Ramos (cell line): Measurements from ENCODE around the gene ABCG1.

ENCODE experiments used
- in situ Hi-C: fragments of 300-500 bp; cut with MboI; formaldehyde crosslinking; loops from one replicate; pipeline ENCODE4 v1.14.3; 2022; ENCODE audit warnings: low sequenced_read_pairs; ENCODE audit not compliant: unreplicated experiment

ABCG1 gene

DNA sequence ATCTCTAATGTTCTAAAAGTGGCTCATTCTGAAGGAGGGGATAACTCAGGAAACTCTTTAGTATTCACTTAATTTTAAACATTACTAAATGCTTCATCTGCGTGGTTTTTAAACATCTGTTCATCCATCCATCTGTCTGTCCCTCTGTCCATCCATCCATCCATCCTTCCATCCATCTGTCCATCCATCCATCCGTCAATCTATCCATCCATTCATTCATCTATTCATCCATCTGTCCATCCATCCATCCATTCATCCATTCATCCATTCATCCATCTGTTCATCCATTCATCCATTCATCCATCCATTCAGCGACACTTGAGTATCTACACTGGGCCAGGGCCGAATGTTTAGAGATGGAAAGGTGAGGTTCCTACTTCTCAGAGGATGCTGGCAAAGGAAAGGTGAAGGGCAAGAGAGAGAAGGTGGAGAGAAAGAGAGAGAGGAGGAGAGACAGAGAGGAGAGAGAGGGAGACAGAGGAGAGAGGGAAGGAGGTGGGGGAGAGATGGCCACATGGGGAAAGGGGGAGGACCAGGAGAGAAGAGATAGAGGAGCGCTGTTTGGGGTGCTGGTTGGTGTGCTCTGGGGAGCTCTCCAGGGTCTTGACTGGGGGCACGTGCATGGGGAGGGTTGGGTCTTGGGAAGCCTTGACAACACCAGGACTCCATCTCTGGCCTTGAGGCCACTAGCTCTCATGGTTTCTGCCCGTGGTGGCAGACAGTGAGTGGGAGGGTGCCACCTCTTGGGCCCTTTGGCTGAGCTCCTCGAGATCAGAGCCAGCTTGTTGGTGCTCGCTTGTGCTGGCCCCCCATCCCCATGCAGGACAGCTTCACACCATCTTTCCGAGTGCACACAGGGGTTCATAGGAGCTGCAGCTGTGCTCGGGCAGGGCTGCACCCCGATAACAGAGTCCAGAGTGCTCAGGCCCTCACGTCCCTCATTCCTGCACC, 45.6 kb downstream of the ABCG1 start:
- in situ Hi-C loops, result loop anchor here (10.0 kb wide), 1 partner anchor 110 kb away; no protein-coding TSS in a partner anchor

DNA sequence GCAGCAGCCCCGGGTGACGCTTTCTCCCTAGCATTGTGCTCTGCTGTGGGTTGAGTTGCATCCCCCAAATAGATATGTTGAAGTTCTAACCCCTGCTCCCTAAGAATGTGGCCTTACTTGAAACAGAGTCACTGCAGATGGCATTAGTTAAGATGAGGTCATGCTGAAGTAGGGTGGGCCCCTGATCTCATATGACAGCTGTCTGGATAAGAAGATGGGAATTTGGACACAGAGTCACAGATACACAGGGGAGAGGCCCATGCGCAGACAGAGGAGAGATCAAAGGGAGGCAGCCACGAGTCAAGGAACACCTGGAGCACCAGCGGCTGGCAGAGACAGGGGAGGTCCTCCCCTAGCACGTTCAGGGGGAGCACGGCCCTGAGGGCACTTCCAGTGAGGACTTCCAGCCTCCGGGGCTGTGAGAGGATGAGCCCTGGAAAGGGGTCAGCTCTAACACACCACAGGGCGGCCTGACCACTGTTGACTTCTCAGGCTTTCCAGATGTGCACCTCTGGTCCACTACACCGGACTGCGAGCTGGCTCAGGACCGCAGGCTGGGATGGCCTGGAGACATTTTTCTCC, 46.4 kb downstream of the ABCG1 start:
- in situ Hi-C loops, result loop anchor here (10.0 kb wide), 1 partner anchor 111 kb away; no protein-coding TSS in a partner anchor

DNA sequence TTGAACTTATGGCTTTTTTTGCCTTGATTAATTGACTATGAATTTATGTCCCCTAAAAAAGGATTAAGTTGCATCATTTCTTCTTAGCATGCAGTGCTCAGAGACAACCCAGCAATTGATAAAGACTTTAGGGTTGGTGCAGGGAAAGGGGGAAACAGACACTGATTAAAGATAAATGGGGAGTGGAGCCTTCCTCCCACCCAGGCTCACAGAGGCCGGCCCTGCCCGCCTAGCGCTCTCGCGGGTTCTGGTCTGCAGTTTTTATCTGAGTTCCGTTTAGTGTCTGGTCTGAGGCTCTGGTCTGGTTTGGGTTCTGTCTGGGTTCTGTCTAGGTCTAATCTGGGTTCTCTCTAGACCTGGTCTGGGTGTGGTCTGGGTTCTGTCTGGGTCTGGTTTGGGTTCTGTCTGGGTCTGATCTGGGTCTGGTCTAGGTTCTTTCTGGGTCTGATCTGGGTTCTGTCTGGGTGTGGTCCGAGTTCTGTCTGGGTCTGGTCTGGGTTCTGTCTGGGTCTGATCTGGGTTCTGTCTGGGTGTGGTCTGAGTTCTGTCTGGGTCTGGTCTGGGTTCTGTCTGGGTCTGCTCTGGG, 48.1 kb downstream of the ABCG1 start:
- in situ Hi-C loops, result loop anchor here (10.0 kb wide), 1 partner anchor 112 kb away; no protein-coding TSS in a partner anchor

DNA sequence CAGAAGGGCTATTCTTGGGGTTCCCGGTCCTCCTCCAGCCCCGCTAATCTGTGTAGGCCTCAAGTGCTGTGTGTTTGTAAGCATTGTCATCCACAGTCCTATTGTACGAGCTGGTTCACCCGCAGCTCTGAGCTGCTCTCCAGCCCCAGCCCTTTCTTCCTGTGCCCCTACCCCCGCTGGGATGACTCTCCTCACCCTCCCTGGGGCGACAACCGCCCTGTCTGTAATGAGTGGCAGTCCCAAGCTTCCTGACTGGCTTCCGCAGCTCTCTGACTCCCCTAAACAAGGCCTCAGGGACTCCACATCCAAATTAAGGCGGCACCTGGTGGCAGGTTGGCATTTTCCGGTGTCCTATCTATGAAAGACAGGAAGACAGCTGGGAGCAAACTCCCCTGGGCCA, 50.4 kb downstream of the ABCG1 start:
- in situ Hi-C loops, result loop anchor here (10.0 kb wide), 1 partner anchor 115 kb away; no protein-coding TSS in a partner anchor

DNA sequence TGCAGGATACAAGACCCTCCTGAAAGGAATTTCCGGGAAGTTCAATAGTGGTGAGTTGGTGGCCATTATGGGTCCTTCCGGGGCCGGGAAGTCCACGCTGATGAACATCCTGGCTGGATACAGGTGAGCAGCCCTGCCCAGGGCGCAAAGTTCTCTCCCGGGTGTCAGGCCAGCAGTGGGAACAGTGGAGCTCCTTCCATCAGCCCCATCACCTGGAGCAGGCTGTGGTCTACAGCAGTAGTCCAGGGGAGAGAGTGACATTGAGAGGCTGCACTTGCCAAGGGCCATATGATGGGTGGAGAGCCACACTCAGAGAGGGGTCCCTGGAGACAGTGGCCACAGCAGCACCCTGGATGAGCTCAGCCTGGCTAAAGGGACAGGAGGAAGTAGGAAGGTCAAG, 52.1 kb downstream of the ABCG1 start:
- in situ Hi-C loops, result no loop called here

DNA sequence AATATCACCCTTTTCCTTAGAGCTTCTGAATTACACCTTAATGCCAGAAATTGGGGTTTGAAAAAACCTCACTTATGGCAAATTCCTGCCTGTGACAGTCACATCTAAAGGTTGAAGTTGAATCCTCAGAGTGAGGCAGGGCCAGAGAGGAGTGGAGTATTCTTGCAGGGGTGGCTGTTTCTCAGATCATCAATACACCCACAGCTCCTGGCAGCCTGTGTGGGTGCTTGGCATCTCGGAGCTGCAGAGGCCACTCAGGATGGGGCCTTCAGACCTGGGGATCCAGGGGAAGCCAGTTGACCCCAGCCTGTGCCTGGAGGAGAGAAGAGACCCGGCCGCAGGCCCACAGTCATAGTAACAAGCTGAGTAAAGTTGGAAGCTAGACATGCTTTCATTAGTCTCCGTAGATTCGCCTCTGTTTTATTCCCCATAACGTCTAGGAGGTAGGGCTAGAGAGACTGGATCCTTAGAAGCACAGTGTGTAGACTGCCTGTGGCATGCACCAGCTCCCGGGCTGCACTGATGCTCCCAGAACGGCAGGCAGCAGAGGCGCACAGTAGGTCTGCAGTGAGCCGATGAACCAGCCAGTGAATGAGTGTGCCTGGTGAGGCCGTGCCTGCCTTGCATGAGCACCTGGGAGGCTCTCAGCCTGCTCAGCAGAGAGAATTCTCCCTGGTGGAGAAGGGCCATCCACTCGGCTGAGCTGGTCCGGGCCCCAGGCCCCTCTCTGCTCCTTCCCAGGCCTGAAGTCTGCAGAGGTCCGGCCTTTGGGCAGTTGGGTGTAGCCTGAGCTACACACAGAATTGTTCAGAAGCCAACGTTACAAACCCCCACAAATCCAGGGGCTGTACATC, 53.4 kb downstream of the ABCG1 start:
- in situ Hi-C loops, result no loop called here

DNA sequence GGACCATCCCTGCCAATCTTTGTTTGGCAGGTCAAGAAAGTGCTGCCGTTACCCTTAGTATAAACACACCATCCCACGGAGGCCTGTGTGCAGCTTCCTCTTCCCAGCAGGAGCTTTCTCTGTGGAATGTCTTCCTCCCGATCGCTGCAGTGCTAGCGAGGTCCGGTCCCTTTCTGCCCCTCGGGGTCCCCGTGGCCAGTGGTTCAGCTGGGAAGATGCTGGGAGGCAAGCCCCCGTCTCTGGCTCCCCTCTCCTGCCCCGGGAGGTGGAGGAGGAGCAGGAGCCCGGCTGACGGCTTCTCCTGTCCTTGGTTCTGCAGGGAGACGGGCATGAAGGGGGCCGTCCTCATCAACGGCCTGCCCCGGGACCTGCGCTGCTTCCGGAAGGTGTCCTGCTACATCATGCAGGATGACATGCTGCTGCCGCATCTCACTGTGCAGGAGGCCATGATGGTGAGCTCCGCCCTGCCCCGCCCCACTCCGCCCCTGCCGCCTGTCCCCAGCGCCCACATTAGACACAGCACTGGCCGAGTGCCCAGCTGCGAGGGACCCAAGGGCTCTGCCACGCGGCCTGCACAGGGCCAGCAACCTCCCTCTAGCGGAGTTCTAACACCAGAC, 54.2 kb downstream of the ABCG1 start:
- in situ Hi-C loops, result no loop called here

DNA sequence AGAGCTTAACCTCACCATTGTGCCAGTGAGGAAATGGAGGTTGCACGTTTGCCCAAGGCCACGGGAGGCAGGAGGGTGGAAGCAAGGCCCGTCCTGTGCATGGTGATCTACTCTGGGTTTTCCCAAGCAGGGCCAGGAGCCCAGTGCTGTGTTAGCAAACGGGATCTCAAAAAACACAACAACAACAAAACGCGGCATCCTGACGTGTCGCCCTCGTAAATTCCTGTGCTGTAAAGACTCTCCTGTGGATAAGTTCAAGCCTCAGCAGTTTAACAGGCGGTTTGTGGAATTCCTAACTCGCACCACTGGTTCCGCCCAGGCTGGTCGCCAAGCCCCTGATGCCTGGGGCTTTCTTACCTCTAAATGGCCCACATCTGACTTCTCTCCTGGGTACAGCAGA, 57.1 kb downstream of the ABCG1 start:
- in situ Hi-C loops, result loop anchor here (25.0 kb wide), 1 partner anchor 664 kb away; no protein-coding TSS in a partner anchor

DNA sequence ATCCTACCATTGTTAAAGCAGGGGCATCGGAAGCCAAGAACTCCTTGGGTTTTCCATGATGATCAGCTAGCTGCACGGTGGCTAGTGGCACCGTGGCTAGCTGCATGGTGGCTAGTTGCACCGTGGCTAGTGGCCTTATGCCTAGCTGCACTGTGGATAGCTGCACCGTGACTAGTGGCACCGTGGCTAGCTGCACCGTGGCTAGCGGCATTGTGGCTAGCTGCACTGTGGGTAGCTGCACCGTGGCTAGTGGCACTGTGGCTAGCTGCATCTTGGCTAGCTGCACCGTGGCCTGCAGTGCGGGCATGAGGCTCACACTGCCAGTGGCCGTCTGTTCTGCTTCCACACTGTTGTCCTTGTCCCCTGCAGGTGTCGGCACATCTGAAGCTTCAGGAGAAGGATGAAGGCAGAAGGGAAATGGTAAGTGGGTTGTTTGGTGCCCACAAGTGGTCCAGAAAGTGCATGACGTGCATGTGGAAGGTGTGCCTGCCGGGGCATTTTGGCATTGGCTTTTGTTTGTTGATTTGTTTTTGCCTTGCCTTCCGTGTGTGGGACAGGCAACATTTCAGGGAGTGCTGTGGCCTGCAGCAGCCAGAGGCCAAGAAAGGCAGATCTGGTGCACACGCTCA, 57.7 kb downstream of the ABCG1 start:
- in situ Hi-C loops, result loop anchor here (25.0 kb wide), 1 partner anchor 664 kb away; no protein-coding TSS in a partner anchor

DNA sequence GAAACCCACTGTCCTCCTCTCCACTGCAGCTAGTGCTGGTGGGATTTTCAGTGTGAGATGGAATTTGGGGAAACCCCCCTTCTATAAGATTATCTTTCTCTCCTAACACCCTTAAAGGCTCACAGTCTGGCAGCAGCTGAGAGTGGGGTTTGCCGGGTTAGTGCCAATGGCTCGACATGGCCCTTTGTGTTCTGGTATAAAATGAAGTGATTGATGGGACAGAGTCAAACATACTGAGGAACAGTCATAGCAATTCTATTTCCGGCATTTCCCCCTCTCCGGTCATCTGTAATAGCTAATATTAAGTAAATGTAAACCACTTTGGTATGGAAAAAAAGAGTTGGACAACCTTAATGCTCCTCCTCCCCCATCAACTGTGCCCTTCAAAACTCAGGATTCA, 58.7 kb downstream of the ABCG1 start:
- in situ Hi-C loops, result loop anchor here (25.0 kb wide), 1 partner anchor 665 kb away; no protein-coding TSS in a partner anchor

DNA sequence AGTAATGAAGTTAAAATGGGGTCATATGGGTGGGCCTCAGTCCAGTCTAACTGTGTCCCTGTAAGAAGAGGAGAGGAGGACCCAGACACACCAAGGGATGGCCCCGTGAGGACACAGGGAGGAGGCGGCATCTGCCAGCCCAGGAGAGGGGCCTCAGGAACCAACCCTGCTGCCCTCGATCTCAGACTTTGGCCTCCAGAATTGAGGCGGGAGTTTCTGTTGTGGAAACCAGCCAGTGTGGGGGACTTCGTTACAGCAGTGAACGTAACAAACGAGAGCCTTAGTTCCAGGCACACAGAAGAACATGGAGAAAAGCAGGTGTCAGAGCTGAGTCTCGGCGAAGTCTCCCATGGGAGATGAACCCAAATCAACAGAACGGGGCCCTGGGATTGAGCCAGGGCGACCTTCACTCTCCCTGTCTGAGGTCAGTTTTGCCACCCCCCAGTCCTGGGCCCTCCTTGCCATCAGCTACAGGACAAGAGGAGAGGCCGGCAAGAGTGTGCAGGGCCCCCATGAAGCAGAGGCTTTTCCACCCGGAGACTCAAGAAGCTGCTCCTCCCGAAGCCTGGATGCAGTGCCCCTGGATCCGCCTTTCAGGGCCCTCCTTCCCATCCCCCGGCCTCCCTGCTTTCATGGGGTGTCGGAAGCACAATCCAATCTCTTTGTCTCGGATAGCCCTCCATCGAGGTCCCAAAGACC, 59.7 kb downstream of the ABCG1 start:
- in situ Hi-C loops, result loop anchor here (25.0 kb wide), 1 partner anchor 666 kb away; no protein-coding TSS in a partner anchor

DNA sequence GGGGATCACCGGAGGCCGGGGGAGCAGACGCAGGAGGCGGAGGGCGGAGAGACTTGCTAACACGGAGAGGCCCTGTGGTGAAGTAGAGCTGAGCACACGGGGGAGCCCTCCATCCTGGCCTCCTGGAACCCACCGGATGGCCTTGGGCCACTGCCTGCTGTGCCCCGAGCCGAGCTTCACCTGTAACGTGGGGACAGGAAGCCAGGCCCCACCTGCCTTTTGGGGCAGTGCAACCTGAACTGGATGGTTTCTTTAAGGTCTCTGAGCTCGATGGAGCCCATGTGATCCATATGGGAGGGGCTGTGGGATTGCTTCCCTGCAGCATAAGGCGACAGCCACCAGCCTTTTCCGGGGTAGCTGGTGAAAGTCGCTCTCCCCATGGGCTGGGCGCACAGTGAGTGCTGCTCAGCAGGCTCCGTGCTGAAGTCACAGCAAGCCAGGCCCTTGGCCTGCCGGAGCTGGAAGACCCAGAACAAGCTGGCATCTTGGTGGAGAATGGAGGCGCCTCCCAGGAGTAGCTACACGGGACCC, 60.5 kb downstream of the ABCG1 start:
- in situ Hi-C loops, result loop anchor here (25.0 kb wide), 1 partner anchor 667 kb away; no protein-coding TSS in a partner anchor

DNA sequence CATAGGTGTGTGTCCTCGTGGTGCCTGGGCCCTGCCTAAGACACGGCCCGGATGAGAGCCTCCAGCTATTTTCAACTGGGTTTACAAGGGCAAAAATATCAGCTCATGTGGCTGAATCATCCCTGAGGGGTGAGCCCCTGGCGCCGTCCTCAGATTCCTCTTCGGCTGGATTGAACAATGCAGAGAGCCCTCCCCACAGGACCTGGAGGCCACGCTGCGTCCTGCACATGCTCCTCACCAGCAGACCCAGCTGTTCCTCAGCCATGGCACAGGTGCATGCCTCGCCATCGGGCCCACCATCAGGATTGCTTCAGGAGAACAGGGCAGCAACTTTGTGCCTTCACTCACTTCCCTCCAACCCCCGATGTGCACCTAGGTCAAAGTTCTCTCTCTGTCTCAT, 60.9 kb downstream of the ABCG1 start:
- in situ Hi-C loops, result loop anchor here (25.0 kb wide), 1 partner anchor 668 kb away; no protein-coding TSS in a partner anchor

DNA sequence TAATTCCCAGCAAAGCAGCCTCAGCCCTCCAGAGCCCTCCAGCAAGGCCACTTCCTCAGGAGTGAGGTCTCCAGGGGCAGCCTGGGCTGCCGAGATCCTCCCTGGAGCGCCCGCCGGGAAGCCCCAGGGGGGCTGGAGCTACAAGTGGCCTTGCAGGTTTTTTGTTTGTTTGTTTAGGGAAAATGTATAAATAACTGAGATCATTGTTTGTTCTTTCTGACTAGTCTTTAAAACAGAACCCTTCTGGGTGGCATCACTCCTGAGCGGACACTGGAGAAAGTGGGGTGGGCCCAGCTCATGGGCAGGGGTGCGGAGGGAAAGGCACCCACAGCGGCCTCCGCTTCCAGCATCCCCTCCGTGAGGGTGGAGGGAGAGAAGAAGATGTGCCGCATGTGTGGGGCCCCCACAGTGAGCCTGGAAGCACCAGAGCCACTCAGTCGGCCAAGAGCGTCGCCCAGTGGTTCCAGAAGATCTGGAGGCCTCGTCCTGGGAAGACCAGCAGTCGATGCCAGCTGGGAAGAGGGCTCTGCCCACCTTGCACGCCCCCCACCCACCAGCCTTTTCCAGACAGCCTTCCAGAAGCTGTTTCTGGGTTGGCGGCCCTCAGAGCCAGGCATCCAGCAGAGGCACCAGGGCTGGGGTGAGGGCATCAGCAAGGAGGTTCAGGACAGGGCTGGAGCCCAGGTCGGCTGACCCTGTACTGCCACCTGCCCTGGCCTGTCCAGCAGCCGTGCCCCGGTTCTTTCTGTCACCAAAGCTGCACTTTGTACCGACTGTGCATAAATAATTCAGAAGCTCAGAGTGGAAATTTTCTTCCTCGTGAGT, 61.6 kb downstream of the ABCG1 start:
- in situ Hi-C loops, result loop anchor here (25.0 kb wide), 1 partner anchor 668 kb away; no protein-coding TSS in a partner anchor

DNA sequence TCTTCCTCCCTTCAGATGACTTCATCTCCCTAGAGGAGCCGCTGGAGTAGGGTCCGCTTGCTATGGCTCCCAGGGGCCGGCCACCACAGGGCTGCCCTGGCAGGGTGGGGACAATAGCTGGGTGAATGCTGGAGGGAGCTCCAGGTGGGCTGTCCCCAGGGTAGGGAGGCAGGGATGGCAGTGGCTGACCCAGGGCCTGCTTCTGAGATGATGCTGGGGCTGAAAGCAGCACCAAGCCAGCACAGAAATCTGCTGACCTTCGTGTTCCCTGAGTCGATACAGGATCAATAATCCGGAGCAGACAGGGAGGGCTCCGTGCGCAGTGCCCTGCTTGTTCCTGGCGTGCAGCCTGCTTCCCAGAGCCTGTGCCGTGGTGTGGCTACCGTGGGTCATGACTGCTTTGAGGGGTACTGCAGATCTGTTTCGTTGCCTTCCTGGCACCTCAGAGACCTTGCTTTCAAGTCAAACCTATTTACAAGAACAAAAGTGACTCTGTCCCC, 62.3 kb downstream of the ABCG1 start:
- in situ Hi-C loops, result loop anchor here (25.0 kb wide), 1 partner anchor 669 kb away; no protein-coding TSS in a partner anchor

DNA sequence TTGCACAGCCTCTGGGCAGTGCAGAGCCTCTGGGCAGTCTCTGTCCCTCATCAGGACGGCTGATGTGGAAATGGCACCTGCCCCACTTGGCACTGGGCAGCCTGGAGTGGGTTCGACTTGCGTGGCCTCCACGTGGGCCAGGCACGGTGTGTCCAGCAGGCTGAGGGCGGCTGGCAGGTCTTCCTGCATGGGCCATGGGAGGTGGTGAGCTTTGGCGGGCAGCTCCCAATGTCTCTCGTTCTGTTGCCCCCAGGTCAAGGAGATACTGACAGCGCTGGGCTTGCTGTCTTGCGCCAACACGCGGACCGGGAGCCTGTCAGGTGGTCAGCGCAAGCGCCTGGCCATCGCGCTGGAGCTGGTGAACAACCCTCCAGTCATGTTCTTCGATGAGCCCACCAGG, 63.1 kb downstream of the ABCG1 start:
- in situ Hi-C loops, result loop anchor here (25.0 kb wide), 1 partner anchor 670 kb away; no protein-coding TSS in a partner anchor

DNA sequence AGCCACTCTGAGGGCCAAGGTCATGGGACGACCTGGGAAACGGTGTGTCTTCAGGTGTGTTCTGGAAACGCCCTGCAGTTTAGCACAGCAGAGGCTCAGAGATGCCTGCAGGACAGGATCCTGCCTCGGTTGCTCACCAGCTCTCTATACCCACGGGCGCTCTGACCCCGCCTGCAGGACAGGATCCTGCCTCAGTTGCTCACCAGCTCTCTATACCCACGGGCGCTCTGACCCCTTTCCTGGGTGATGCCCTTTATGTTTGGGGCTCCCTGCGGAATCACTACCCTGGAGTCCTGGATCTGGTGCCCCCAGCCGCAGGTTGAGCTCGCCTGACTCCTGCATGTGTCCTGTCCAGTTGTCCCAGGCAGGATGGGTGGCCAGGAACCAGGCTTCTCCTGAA, 63.8 kb downstream of the ABCG1 start:
- in situ Hi-C loops, result loop anchor here (25.0 kb wide), 1 partner anchor 670 kb away; no protein-coding TSS in a partner anchor
